NT2/D1 (cell line): Measurements from ENCODE around the gene IL17B.

ENCODE experiments used
- DNase-seq: peaks from one replicate; pipeline ENCODE4 v3.0.0-alpha.2; 2011; ENCODE audit warnings: low read depth, low spot score
- H3K27me3 ChIP-seq: 2 replicates; pipeline ENCODE4 v1.6.0; 2011; ENCODE audit warnings: mild to moderate bottlenecking; ENCODE audit not compliant: insufficient read length, insufficient read depth
- H3K36me3 ChIP-seq: 2 replicates; pipeline ENCODE4 v1.6.1; 2011; ENCODE audit warnings: mild to moderate bottlenecking, low read length, mixed read lengths; ENCODE audit not compliant: insufficient read depth, insufficient read length
- H3K4me1 ChIP-seq: 2 replicates; pipeline ENCODE4 v1.5.1; 2011; ENCODE audit not compliant: insufficient read depth, insufficient read length
- H3K4me3 ChIP-seq: 2 replicates; pipeline ENCODE4 v1.5.1; 2011; ENCODE audit warnings: low read depth; ENCODE audit not compliant: insufficient read length
- H3K9ac ChIP-seq: 2 replicates; pipeline ENCODE4 v1.6.0; 2011; ENCODE audit warnings: low read depth; ENCODE audit not compliant: insufficient read length
- H3K9me3 ChIP-seq: 2 replicates; pipeline ENCODE4 v1.5.1; 2011; ENCODE audit warnings: mild to moderate bottlenecking, low read length; ENCODE audit not compliant: insufficient read depth
- SUZ12 ChIP-seq: IDR thresholded peaks from 2 replicates; pipeline ENCODE4 v1.6.1; 2011; ENCODE audit not compliant: insufficient read length, insufficient read depth; ENCODE audit errors: extremely low read depth
- YY1 ChIP-seq: IDR thresholded peaks from 2 replicates; pipeline ENCODE4 v1.6.1; 2011; ENCODE audit not compliant: insufficient read length, insufficient read depth
- ZNF274 ChIP-seq: IDR thresholded peaks from 2 replicates; pipeline ENCODE4 v1.6.1; 2011; ENCODE audit warnings: mild to moderate bottlenecking, low read depth, low read length

The IL17B gene

DNA sequence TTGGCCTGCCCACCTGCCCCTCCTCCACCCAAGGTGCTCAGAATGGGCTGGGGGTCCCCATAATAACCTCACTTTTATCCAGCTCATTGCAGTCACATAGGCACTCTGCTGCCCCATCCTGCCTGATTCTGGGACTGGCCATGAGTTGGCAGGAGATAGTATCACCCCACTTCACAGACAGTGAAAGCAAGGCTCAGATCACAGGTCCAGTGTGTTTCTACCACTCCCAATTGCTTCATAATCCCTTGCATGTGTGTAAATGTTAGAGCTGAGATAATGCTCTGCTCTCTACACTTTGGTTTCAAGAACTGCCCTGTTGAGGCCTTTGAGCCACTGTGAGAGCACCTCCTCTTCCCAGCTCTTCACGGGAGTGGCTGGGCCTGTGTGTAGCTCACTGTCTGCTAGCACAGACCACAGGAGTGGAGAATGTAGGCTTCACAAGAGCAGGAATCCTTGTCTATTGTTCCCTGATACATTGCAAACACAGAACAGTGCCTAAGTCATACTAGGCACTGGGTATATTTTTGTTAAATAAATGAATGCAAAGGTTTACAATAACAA is 12.8 kb downstream of the IL17B start:
- DNase-seq = no peak

GRCh38 chr5:149365418-149365817 is 13.7 kb downstream of the IL17B start:
- Histone ChIP-seq H3K36me3 (no peaks in the 10 kb centered on the region), H3K4me3 (no peak overlapping the region), H3K27me3 (no peaks in the 10 kb centered on the region), H3K9ac (no peak overlapping the region), H3K9me3 (no peaks in the 10 kb centered on the region), H3K4me1 (peaks cover 4% of the 10 kb centered on the region)
- DNase-seq = no peak
- TF ChIP-seq YY1 = no peak
- no peak for TF ChIP-seq SUZ12

More for the DNA sequence above, 12.8 kb downstream of the IL17B start:
- Histone ChIP-seq H3K4me3 (no peak overlapping the region), H3K9me3 (no peaks in the 10 kb centered on the region), H3K36me3 (no peaks in the 10 kb centered on the region), H3K4me1 (peaks cover 4% of the 10 kb centered on the region), H3K9ac (no peak overlapping the region), H3K27me3 (no peaks in the 10 kb centered on the region)
- TF ChIP-seq YY1 (no peak), SUZ12 (no peak), ZNF274 (no peak)

- DNase-seq = no peak
- H3K9ac ChIP-seq = no peak overlapping the region
- H3K36me3 ChIP-seq = no peaks in the 10 kb centered on the region
- no peak for TF ChIP-seq YY1
- no peak for TF ChIP-seq SUZ12
- no peaks in the 10 kb centered on the region for H3K9me3 ChIP-seq
- peaks cover 4% of the 10 kb centered on the region for H3K4me1 ChIP-seq
- H3K4me3 ChIP-seq = no peak overlapping the region
- no peaks in the 10 kb centered on the region for H3K27me3 ChIP-seq
Observed at GRCh38 chr5:149364719-149365118, 14.4 kb downstream of the IL17B start.

- no peak for TF ChIP-seq ZNF274
- Histone ChIP-seq H3K9me3 (no peaks in the 10 kb centered on the region), H3K36me3 (no peaks in the 10 kb centered on the region), H3K27me3 (no peaks in the 10 kb centered on the region), H3K4me1 (peaks cover 4% of the 10 kb centered on the region), H3K4me3 (no peak overlapping the region), H3K9ac (no peak overlapping the region)
- no peak for DNase-seq
Observed at GRCh38 chr5:149363936-149364335, 15.2 kb downstream of the IL17B start.

GRCh38 chr5:149363358-149363757 is 15.7 kb downstream of the IL17B start:
- H3K4me1 ChIP-seq = peaks cover 4% of the 10 kb centered on the region
- no peak for TF ChIP-seq SUZ12
- TF ChIP-seq ZNF274 = no peak
- TF ChIP-seq YY1 = no peak
- H3K27me3 ChIP-seq = peaks cover 4% of the 10 kb centered on the region
- no peak overlapping the region for H3K4me3 ChIP-seq
- no peak overlapping the region for H3K9ac ChIP-seq
- no peak for DNase-seq
- H3K36me3 ChIP-seq = no peaks in the 10 kb centered on the region
- H3K9me3 ChIP-seq = no peaks in the 10 kb centered on the region

DNA sequence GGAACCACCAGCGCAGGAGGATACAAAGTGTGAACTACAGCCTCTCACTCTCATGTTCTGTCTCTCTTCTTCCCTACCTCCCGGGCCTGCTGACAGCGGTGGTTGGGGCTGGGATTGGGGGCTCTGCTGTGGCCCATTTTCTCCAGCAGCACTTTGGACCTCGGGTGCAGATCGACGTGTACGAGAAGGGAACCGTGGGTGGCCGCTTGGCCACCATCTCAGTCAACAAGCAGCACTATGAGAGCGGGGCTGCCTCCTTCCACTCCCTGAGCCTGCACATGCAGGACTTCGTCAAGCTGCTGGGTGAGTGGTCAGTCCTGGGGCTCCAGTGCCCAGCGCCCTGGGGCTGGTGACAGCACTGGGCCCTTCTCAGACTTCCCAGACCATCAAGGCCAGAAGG is 16.6 kb downstream of the IL17B start:
- Histone ChIP-seq H3K36me3 (no peaks in the 10 kb centered on the region), H3K9me3 (no peaks in the 10 kb centered on the region)

DNA sequence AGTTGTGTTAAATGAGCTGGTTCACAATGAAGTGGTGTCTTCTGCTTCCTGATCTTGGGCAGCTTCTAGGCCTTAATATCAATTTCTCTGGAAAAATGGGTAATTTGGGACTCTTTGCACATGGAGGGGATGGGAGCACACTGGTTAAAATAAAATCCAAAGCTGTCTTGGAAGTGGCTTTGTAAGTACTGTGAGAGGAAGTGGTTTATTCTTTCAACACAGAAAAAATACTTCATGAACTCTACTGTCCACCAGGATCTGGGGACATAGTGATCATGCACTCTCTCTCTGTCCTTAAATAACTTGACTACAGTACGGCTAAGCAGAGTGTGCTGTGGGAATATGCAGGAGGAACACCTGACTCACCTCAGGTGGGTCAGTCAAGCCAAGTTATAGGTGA is 18.8 kb downstream of the IL17B start:
- no peak for DNase-seq
- H3K9me3 ChIP-seq = no peaks in the 10 kb centered on the region
- H3K36me3 ChIP-seq = peaks cover 1% of the 10 kb centered on the region
- H3K27me3 ChIP-seq = peaks cover 4% of the 10 kb centered on the region
- H3K4me1 ChIP-seq = no peaks in the 10 kb centered on the region
- H3K4me3 ChIP-seq = no peak overlapping the region
- H3K9ac ChIP-seq = no peak overlapping the region
- TF ChIP-seq YY1 (no peak), ZNF274 (no peak), SUZ12 (no peak)

More for the DNA sequence above, 16.6 kb downstream of the IL17B start:
- Histone ChIP-seq H3K9ac (no peak overlapping the region), H3K27me3 (peaks cover 4% of the 10 kb centered on the region), H3K4me3 (no peak overlapping the region), H3K4me1 (peaks cover 4% of the 10 kb centered on the region)
- no peak for DNase-seq
- TF ChIP-seq YY1 (no peak), SUZ12 (no peak), ZNF274 (no peak)

DNA sequence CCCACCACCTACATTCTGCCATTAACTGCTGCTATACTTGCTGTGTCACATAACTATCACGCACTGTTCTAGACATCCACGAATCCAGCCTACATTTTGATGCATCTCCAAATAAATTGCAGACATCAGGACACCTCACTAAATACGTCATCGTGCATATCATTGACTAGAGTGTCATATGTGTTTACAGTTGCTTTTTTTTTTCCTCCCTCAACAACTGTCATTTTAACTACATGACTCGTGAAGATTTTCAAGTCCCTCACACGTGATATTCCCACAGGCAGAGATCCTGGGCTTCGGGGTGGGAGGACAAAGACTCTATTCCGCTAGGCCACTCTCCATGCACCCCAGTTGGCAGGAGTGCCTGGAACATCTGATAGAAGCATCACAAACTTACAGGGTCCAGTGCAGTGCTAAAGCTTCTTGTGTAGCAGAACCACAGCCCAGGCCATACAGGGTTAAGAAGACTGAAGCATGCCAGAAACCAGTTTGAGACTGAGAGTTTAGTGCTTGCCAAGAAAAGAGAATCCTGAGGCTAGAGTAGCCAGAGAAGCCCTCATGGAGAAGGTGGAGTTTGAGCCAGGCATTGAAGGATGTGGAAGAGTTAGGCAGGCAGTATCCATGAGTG is 20.1 kb downstream of the IL17B start:
- no peak for TF ChIP-seq ZNF274
- no peak for TF ChIP-seq YY1
- TF ChIP-seq SUZ12 = no peak
- Histone ChIP-seq H3K9ac (no peak overlapping the region), H3K4me3 (no peak overlapping the region)

More for the DNA sequence above, 20.1 kb downstream of the IL17B start:
- DNase-seq = no peak
- Histone ChIP-seq H3K36me3 (peaks cover 12% of the 10 kb centered on the region), H3K4me1 (no peaks in the 10 kb centered on the region), H3K9me3 (no peaks in the 10 kb centered on the region), H3K27me3 (peaks cover 4% of the 10 kb centered on the region)
